ENCODE data around the gene SSR1.

SSR1 gene

DNA sequence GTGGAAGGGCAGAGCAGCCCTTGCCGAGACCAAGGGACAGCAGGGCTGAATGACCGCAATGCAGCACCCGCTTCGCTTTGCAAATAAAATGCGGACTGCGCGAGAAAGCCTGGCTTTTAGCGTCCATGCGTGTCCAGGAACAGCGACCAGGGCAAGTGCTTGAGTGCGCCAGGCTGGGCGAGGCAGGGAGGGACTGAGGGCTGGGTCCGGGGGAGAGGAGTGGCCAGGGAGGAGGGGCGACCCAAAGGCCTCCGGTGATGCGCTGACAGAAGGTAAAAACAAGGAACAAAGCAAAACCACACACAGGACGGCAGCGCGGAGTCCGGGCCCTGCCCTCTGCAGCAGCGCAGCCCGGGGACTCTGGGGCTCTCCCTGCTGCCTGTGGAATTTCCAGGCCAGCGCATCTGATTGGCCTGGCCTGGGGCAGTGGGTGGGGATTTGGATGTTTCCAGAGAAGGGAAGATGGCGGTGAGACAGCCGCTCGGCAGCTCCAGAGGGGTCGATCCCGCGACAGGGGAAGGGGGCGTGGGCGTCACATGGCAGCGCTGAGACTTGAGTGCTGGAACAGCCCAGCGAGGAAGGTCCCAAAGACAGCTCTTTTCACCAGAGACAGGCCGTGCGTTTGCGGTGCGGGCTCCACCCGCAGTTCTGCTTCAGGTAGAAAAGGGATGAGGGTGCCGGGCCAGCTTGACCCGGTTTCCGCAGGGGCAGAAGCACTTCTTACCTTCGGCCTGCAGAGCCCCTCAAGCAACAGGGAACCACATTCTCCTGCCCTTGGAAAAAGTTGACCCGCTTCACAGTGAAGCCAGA, 51.8 kb downstream of the SSR1 start:
- CTCF ChIA-PET = interaction anchor here (0.8 to 3.8 kb wide), 4 partner anchors 9 to 17 kb away, joined by 4 to 25 read pairs (median 10); no protein-coding TSS in a partner anchor
- DNase-seq (ENCODE audit: low read depth, low spot score) = no peak
- TF ChIP-seq, protein P1, sequence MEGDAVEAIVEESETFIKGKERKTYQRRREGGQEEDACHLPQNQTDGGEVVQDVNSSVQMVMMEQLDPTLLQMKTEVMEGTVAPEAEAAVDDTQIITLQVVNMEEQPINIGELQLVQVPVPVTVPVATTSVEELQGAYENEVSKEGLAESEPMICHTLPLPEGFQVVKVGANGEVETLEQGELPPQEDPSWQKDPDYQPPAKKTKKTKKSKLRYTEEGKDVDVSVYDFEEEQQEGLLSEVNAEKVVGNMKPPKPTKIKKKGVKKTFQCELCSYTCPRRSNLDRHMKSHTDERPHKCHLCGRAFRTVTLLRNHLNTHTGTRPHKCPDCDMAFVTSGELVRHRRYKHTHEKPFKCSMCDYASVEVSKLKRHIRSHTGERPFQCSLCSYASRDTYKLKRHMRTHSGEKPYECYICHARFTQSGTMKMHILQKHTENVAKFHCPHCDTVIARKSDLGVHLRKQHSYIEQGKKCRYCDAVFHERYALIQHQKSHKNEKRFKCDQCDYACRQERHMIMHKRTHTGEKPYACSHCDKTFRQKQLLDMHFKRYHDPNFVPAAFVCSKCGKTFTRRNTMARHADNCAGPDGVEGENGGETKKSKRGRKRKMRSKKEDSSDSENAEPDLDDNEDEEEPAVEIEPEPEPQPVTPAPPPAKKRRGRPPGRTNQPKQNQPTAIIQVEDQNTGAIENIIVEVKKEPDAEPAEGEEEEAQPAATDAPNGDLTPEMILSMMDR (IDR thresholded peaks at IDR 0.05; ENCODE audit: insufficient read depth, low read length, missing control alignments) = no peak
- POLR2A ChIA-PET = interaction anchor here (0.6 to 0.9 kb wide), 2 partner anchors 13 to 152 kb away, joined by 3 read pairs; no protein-coding TSS in a partner anchor
- peak overlapping the region; percentile 77 for H3K4me3 ChIP-seq (ENCODE audit: low read depth, low read length)

DNA sequence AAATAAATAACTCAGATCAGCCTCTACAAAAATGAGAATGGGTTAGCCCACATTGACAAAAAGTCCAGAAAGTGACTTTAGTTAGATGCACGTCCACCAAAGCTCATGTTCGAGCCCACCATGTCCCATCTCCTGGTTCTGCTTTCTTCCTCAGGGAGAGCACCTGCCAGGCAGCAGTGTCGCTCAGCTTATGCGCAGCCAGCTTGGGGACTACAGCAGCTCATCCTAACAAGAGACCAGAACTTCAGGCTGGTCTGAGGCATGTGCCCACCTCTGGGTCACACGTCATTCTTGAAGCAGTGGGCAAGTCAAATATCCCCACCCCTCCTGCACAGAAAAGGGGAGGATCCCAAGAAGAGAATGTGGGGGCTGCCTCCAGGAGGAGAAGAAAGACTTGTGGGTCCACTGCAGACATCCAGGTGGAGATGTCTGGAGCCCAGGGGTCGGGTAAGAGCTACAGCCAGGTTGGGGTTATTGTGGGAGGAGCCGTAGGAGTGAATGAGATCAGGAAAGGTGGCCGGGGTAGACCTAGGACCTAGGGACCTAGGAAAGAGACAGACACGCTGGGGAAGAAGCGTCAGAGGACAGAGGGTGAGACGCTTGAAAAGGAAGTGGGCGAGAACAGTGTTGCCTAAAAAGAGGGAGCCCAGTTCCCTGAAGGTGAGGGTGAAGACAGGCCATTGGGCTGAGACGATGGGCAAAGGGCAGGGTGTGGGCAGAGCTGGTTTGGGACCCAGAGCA, 52.5 kb downstream of the SSR1 start:
- CTCF ChIA-PET = interaction anchor here (1.0 to 3.8 kb wide), 4 partner anchors 8 to 584 kb away, joined by 4 to 25 read pairs (median 5); no protein-coding TSS in a partner anchor
- no peak for DNase-seq (ENCODE audit: low read depth, low spot score)
- peak overlapping the region; percentile 77 for H3K4me3 ChIP-seq (ENCODE audit: low read depth, low read length)
- POLR2A ChIA-PET = interaction anchor here (0.6 kb wide), 1 partner anchor 151 kb away, joined by 3 read pairs; no protein-coding TSS in a partner anchor
- TF ChIP-seq, protein P1 (IDR thresholded peaks at IDR 0.05; ENCODE audit: insufficient read depth, low read length, missing control alignments) = no peak

GRCh38 chr6:7258231-7258763, 54.7 kb downstream of the SSR1 start:
- no peak overlapping the region for H3K4me3 ChIP-seq (ENCODE audit: low read depth, low read length)
- TF ChIP-seq, protein P1 (IDR thresholded peaks at IDR 0.05; ENCODE audit: insufficient read depth, low read length, missing control alignments) = no peak
- ChIA-PET CTCF (interaction anchor here (2.0 to 3.8 kb wide), 2 partner anchors 9 to 14 kb away, joined by 6 to 25 read pairs; no protein-coding TSS in a partner anchor), POLR2A (no interaction called here)
- no peak for DNase-seq (ENCODE audit: low read depth, low spot score)

GRCh38 chr6:7257521-7258230, 55.3 kb downstream of the SSR1 start:
- ChIA-PET CTCF (interaction anchor here (0.9 to 1.1 kb wide), 2 partner anchors 15 to 17 kb away, joined by 3 read pairs; no protein-coding TSS in a partner anchor), POLR2A (no interaction called here)
- H3K4me3 ChIP-seq (ENCODE audit: low read depth, low read length) = no peak overlapping the region
- DNase-seq (ENCODE audit: low read depth, low spot score) = no peak
- TF ChIP-seq, protein P1 (IDR thresholded peaks at IDR 0.05; ENCODE audit: insufficient read depth, low read length, missing control alignments) = no peak

- DNase-seq (ENCODE audit: low read depth, low spot score) = no peak
- no peak overlapping the region for H3K4me3 ChIP-seq (ENCODE audit: low read depth, low read length)
- POLR2A ChIA-PET = no interaction called here
- TF ChIP-seq, protein P1 (IDR thresholded peaks at IDR 0.05; ENCODE audit: insufficient read depth, low read length, missing control alignments) = no peak
- CTCF ChIA-PET = interaction anchor here (0.9 to 1.1 kb wide), 2 partner anchors 14 to 18 kb away, joined by 3 read pairs; no protein-coding TSS in a partner anchor
These were observed 56.2 kb downstream of the SSR1 start for GRCh38 chr6:7256785-7257184.
